Stimulated activated CD8-positive, alpha-beta memory T cell treated with anti-CD3 and anti-CD28 coated beads, Interleukin-12 subunit alpha, Interleukin-12 subunit beta, amount 100 ng/mL, for 4 hours (primary cell): ENCODE results near the gene USP17L15.
"Not testable (repeated sequence)": the region's sequence is repeated elsewhere in the genome, so short reads cannot be mapped to it uniquely, and the experiment has no call there.

Source experiments
- DNase-seq: peaks from one replicate; pipeline ENCODE4 v3.0.0-alpha.2; 2020; ENCODE audit warnings: low read depth

The USP17L15 gene

GRCh38 chr4:9234085-9234484, at the start of gene USP17L15:
TSS of gene USP17L15 (plus strand) at chr4:9234385. CDS start at chr4:9234385, 0 bp downstream.
- not testable (repeated sequence) for DNase-seq

- DNase-seq, result not testable (repeated sequence)
Observed at GRCh38 chr4:9210357-9210756, 23.8 kb upstream of the USP17L15 start, which contains the start of gene USP17L10. TSS of gene USP17L10 (plus strand) at chr4:9210657. CDS start at chr4:9210657, 0 bp downstream.

GRCh38 chr4:9214701-9215100, 19.5 kb upstream of the USP17L15 start:
- not testable (repeated sequence) for DNase-seq

- DNase-seq, result not testable (repeated sequence)
Observed at GRCh38 chr4:9215105-9215504, 19.1 kb upstream of the USP17L15 start, which contains the start of gene USP17L11. TSS of gene USP17L11 (plus strand) at chr4:9215405. CDS start at chr4:9215405, 0 bp downstream.

- not testable (repeated sequence) for DNase-seq
Observed at GRCh38 chr4:9219852-9220251, 14.3 kb upstream of the USP17L15 start, which contains the start of gene USP17L12. TSS of gene USP17L12 (plus strand) at chr4:9220152. CDS start at chr4:9220152, 0 bp downstream.

- DNase-seq, result not testable (repeated sequence)
Observed at GRCh38 chr4:9224596-9224995, 9.6 kb upstream of the USP17L15 start, which contains the start of gene USP17L13. TSS of gene USP17L13 (plus strand) at chr4:9224896. CDS start at chr4:9224896, 0 bp downstream.

GRCh38 chr4:9230249-9230648, 3.9 kb upstream of the USP17L15 start:
- DNase-seq, result not testable (repeated sequence)

GRCh38 chr4:9238461-9238860, 4.3 kb downstream of the USP17L15 start:
- not testable (repeated sequence) for DNase-seq

- not testable (repeated sequence) for DNase-seq
Observed at GRCh38 chr4:9243579-9243978, 9.4 kb downstream of the USP17L15 start, which contains the start of gene USP17L17. TSS of gene USP17L17 (plus strand) at chr4:9243879. CDS start at chr4:9243879, 0 bp downstream.

- not testable (repeated sequence) for DNase-seq
Observed at GRCh38 chr4:9247953-9248680, 13.9 kb downstream of the USP17L15 start, which contains the start of gene USP17L18. TSS of gene USP17L18 (plus strand) at chr4:9248630. CDS start at chr4:9248630, 0 bp downstream.

GRCh38 chr4:9253078-9253477, 18.9 kb downstream of the USP17L15 start, which contains the start of gene USP17L19:
TSS of gene USP17L19 (plus strand) at chr4:9253378. CDS start at chr4:9253378, 0 bp downstream.
- DNase-seq, result not testable (repeated sequence)

GRCh38 chr4:9257824-9258223, 23.6 kb downstream of the USP17L15 start, which contains the start of gene USP17L20:
TSS of gene USP17L20 (plus strand) at chr4:9258124. CDS start at chr4:9258124, 0 bp downstream.
- not testable (repeated sequence) for DNase-seq

- DNase-seq, result not testable (repeated sequence)
Observed at GRCh38 chr4:9262572-9262971, 28.4 kb downstream of the USP17L15 start, which contains the start of gene USP17L21. TSS of gene USP17L21 (plus strand) at chr4:9262872. CDS start at chr4:9262872, 0 bp downstream.

- not testable (repeated sequence) for DNase-seq
Observed at GRCh38 chr4:9267319-9267718, 33.1 kb downstream of the USP17L15 start, which contains the start of gene USP17L22. TSS of gene USP17L22 (plus strand) at chr4:9267619. CDS start at chr4:9267619, 0 bp downstream.

- DNase-seq, result not testable (repeated sequence)
Observed at GRCh38 chr4:9271719-9272118, 37.5 kb downstream of the USP17L15 start.
